HG03139 (cell line): Measurements from ENCODE around the gene FAM111A.

Experiments
- ATAC-seq: cut with Tn5 transposase; IDR thresholded peaks from one replicate; pipeline ENCODE4 v1.9.1; 2021; ENCODE audit not compliant: unreplicated experiment

The FAM111A gene

DNA sequence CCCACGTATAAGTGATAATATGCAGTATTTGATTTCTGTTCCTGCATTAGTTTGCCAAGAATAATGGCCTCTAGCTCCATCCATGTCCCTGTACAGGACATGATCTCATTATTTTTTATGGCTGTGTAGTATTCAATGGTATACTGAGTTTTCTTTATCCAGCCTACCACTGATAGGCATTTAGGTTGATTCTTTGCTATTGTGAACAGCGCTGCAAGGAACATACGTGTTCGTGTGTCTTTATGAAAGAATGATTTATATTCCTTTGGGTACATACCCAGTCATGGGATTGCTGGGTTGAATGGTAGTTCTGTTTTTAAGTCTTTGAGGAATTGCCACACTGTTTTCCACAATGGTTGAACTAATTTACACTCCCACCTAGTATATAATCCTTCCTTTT lies 1.5 kb upstream of the FAM111A start:
- no peak for ATAC-seq

DNA sequence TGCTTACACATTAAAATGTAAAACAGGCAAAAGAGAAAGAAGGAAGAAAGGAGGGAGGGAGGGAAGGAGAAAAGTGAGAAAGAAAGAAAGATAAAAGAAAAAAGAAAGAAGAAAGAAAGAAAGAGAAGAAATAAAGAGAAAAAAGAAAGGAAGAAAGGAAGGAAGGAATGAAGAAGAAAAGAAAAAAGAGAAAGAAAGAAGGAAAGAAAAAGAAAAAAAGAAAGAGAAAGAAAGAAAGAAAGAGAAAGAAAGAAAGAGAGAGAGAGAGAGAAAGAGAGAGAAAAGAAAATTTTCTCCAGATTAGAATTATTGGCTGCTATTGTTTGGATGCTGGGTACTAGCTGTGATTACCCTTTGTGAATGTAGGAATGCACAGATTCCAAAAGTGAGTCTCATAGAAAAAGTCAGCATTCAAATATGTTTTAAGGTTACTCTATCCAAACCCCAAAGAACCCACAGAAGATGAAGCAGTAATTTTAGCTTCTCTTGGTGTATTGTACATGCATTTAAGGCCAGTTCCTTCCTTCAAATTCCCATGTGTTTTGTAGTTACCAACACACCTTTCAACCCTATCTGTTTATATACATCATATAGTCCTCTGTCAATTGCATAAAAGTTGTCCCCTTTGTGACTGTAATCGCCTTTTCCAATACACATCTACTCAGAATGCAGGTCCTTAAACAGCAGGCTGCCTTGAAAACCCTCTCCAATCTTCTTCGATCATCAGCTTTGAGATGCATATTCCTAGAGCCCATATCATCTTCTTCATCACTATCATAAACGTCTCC lies 789 bp upstream of the FAM111A start:
- no peak for ATAC-seq

DNA sequence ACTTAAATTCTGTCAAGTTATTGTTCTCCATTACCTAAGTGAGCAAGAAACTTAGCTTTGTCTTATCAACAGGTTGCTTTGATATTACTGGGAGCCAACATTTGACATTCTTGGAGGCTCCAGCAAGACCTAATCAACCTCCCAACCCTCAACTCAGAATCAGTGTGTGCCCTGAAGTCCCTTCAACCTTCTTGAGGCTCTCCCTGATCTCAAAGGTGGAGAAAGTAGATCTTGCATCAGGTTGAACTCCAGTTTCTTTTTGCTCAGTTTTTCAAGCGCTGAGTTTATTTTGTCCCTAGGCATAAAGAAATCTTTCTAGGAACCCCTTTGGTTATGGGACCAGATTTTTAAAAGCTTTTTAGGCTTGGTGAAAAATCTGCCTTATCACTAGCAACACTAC lies 1.4 kb downstream of the FAM111A start:
- ATAC-seq = no peak

DNA sequence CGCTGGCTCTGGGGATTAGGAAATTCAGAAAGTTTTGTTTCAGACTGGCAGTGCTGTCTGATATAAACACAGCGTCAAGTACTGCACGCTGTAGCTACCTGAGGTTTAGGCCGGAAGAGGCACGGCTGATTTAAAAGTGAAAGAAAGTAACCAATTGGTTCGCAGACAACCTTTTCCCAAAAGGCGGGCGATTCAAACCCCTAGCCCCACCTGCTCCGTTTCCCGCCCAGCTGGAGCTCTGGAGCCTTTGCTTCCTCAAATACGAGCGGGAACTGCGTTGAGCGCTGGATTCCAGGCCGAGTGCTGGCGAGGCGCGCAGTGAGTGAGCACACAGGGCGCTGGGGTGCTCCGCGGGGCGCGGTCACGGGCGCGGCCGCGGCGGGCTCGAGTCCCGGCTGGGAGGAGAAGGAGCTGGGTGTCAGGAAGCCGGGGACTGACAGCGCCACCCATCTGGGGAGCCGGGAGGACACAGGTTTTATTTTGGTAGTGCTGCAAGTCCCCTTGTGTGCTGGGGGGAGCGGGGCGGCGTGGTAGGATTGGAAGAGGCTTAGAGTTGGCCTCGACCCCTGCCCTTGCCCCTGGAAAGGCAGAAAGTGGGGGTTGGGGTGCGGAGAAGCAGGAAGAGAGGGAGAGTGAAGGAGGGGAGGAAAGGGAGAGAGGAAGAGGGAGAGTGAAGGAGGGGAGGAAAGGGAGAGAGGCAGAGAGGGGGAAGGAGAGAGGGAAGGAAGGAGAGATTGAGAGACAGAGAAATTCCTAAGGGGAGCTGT lies 2.1 kb downstream of the FAM111A start:
- peak; percentile 53 for ATAC-seq

DNA sequence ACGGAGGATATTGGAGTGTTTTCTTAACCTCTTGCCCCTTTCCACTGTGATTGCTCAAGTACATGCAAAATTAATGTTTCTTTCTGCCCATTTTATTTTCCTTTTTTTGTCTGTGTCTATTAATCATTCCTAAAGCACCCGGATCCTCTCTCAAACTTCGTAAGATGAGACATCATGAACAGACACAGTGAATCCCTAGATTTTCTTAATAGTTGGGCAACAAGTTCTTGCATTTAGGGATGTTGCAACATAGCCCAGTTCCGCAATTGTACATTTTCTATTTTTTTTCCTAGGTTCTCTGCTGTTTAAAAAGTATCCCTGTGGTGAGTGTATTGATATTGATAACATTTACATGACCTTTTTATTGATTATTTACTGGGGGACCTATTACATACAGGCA lies 2.9 kb downstream of the FAM111A start:
- no peak for ATAC-seq

DNA sequence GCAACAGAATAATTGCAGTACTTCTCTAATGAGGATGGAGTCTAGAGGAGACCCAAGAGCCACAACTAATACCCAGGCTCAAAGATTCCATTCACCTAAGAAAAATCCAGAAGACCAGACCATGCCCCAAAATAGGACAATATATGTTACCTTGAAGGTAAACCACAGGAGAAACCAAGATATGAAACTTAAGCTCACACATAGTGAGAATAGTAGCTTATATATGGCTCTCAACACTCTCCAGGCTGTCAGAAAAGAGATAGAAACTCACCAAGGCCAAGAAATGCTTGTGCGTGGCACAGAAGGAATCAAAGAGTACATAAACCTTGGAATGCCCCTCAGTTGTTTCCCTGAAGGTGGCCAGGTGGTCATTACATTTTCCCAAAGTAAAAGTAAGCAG lies 9.1 kb downstream of the FAM111A start:
- ATAC-seq = peak; percentile 43

DNA sequence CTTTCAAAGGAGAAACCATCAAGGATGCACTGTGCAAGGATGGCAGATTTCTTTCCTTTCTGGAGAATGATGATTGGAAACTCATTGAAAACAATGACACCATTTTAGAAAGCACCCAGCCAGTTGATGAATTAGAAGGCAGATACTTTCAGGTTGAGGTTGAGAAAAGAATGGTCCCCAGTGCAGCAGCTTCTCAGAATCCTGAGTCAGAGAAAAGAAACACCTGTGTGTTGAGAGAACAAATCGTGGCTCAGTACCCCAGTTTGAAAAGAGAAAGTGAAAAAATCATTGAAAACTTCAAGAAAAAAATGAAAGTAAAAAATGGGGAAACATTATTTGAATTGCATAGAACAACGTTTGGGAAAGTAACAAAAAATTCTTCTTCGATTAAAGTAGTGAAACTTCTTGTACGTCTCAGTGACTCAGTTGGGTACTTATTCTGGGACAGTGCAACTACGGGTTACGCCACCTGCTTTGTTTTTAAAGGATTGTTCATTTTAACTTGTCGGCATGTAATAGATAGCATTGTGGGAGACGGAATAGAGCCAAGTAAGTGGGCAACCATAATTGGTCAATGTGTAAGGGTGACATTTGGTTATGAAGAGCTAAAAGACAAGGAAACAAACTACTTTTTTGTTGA lies 9.8 kb downstream of the FAM111A start:
- no peak for ATAC-seq

DNA sequence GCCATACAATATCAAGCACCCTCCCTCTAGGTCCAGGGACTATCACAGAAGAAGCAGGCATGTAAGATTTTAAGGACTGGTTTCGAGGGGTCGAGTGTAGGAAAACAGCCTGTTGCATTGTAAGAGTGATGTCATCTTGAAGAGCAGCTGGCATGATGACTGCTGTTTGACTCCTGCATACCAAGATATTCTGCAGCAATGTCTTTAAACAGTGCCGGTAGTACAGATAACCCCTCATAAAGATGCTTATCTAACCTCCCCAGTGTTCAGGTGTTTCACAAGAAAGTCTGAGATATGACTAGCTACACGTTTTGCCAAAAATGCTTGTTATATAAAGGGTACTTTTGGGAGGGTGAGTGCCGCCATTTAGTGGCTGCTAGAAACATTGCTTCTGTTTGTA lies 12.0 kb downstream of the FAM111A start:
- no peak for ATAC-seq

DNA sequence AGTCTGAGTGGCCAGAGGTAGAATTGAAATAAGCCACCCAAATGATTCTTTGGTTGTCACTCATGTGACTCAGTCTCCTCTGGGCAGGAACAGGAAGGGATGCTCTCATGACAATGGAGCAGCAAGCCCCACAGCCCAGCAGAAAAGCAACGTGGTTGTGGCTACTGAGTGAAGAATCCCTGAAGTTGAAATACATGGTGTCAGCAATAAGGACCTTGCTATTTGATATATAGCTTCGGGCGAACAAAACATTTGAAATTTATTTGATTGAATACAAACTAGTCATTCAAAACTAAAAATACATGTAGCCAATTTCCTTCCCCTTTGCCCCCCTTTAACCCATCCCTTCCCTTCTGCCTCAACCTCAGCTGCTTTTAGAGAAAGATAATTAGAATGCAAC lies 14.8 kb downstream of the FAM111A start:
- ATAC-seq = no peak

DNA sequence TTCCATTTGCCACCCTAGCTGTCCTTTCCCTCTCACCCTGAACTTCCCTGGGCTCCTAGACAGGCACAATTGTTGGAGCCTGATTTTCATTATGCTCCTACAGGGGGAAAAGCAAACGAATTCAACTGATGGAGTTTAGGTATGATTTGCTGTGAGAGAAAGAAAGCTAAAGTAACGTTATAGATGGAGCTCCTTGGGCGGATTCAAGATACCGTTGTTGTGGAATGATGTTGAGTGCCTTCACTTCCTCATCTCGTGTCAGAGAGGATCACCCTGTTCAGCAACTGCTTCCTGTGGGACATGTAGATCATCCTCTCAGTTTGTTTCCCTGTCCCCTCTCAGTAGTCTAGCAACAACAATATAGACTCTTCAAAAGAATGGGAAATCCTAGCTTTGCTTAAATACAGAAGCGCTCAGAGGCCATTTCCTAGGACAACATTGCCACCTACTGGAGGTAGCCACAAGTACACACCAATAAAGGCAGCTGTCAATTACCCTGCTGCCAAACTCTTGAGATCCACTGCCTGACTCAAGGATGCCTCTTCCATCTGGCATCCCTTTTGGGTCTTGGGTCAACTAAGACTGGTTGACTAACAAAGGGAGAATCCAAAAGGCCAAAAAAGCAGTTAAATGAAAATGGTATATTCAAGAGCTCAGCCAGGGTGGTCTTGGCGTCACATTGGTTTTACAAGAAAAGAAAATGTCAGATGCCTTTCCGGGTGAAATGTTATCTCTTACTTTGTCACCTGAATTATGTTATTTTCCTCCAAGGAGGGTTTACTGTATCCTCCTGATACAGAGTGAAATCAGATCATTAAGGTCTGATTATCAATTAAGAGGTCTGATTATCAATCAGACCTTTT lies 15.8 kb downstream of the FAM111A start:
- ATAC-seq = peak; percentile 86

DNA sequence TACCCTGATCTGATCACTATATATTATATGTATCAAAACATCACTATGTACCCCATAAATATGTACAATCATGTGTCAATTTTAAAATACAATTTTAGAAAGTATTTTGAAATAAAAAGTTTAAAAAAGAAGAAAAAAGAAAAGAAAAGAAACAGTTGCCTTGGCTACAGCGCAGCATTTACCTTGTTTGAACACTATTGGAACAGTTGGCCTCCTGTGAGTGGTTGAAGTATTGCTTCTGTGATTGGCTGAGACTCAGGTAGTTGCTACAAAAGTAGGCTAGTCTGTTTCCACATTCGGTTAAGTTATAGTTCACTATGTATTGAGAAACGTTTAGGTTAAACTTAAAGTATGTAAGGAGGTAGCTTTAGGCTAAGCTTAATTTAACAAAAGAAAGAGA lies 21.4 kb downstream of the FAM111A start:
- ATAC-seq = no peak

DNA sequence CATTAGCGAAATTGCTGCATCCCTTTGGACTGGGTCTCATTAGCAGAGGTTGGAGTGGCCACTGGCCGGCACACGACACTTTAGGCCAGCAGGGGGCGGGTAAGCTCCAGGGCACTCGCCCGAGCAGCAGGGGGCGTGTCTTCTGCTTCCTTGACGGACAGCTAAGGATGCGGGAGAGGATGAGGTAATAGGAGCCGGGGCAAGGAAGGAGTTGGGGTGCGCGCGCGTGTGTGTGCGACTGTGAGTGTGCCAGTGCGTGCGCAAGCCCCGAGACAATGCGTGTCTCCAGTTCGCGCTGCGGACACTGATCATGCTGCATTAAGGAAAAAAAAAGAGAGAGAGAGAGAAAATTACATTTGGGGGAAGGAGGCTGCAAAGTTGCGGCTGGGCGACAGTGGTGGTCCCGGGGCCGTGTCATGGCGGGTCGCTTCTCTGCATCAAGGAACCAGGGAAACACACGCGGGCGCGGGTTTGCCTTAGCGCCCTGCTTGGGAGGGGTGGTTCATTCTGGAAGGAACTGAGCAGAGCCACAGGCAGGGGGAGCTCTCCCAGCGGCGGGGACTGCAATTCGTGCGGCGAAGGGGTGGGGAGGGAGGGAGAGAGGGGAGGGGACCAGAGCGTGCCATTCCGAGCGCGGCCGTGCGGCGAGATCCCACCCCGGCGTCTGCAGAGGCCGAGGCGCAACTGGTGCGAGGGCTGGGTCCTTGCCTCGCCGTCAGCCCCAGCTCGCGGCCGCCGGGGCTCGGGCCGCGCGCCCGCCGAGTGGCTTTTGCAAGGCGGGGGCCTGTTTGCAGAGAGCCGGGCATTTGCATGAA lies 29.1 kb downstream of the FAM111A start, which contains the start of gene DTX4:
Gene DTX4 (plus strand): TSS at position 625 of the 815 bp plus-strand sequence. CDS start 464 bp downstream, outside the sequence.
- peak; percentile 71 for ATAC-seq

DNA sequence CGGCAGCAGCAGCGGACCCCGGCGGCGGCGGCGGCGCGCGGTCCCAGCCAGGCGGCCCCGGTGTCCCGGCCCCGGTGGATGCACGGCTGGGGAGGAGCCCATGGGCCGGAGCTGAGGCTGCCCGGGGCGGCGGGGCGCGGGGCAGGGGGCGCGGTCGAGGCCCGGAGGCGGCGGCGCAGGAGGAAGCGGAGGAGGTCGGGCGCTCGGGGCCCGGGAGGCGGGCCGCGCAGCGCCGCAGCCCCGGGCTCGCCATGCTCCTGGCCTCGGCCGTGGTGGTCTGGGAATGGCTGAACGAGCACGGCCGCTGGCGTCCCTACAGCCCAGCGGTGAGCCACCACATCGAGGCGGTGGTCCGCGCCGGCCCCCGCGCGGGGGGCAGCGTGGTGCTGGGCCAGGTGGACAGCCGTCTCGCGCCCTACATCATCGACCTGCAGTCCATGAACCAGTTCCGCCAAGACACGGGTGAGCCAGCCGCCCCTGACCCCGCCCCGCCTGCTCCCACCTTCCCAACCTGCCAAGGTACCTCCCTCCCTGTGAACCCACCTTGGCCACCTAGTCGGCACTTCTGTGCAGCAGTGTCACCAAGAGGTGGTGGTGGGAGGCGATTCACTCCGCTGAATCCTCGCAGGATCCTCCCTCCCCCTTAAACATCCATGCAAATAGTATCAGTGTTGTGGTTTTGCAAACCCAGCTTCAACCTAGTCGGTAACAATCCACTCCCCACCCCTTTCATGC lies 29.9 kb downstream of the FAM111A start:
- peak; percentile 35 for ATAC-seq

DNA sequence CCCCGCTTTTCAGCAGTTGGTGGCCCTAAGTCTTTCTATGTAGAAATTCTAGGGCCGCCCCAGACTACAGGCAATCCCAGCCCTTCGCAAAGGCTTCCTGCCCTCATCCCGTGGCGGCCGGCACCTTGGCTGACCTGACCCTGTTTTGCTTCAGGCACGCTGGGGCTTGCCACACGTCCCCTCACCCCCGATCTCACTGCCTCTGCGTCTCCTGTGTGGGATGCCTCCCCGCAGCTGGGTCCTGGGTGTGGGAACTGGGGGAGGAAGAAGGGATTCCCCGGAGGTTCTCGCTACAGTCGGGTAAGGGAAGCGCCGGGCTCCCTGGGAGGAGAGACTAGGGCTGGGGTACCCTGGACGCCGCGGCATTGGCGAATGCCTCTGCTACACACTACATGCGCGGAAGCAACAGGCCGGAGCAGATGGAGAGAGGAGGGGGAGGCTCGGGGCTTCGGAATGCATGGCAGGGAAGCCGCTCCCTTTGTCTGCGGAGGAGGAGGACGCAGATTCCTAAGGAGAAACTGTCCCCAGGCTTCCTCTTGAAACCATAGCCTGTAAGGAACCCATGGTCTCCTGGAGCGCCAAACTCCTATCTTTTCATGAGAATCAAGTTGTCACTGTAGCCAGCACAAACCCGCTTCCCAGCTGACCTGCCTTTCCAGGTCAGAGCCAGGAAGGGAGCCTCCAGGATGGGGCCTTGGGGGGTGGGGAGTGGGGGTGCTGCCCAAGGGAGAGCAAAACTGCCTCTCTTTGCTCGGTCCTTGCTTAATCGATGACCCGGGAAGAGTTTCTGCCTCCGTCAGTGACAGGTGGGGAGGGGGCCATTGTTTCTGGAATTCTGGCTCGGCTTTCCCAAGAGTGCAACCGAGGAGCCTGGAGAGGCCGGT lies 30.7 kb downstream of the FAM111A start:
- peak; percentile 4 for ATAC-seq

DNA sequence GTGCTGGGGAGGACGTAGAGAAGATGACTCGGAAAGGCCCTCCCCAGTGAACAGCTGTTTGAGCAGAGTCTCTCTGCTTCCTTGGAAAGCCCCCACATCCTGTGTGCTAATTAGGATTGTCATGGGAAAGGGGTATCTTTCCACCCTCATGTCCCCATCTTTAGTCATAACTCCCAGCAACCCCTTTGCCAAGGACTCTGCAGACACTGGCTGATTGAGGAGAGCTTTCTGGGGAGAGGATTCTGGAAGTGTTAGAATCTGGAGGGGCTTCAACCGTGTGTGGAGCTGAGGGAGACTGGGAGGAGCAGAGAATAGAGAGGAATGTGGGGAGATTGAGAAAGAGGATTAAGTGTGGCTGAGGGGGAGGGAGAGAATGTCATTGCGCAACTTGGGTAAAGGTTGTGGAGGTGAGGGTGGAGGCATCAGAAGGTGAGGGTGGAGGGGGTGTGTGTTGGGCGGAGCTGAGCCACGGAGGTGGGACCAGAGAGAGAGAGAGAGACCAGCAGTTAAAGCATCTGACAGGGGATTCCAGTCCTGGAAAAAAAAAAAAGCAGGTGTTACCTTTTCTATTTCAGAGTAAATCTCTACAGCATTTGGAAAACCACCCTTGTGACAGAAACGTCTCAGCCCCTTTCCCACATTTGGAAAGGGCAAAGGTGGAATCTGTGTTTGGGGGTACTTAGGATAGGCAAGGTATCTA lies 31.5 kb downstream of the FAM111A start:
- no peak for ATAC-seq

DNA sequence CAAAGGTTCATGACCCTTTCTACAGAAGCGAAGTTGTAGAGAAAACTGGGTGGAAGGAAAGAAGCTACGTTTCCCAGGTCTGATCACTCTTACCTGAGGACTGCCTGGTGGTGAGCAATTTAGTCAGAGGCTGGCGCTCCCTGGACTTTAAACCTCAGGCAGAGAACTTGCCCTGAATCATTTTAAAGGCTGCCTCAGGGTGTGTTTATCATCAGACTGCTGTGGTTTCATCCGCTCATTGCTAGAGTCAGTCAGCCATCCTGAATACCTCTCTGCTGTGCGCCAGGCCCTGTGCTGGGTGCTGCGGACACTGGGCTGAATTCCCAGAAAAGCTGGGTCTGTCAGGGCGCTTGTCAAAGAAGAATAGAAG lies 32.0 kb downstream of the FAM111A start:
- ATAC-seq = no peak

DNA sequence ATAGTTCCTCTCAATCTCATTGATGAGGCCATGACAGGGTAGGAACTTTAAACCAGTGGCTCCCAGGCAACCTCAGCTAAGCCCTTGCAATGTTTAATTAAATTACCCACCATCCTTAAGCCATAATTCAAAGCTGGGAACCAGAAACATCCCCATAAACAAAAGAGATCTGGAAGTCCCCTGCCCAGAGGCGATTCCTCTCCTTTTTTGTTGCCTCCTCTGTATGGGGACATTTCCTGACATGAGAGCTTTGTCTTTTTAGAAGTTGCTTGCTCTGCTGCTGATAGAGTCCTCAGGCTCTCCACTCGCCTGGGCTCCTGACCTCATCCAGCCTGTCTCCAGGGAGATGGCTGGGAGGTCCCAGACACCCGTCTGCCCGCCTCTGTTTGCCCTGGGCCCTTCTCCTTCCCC lies 32.4 kb downstream of the FAM111A start:
- ATAC-seq = no peak

DNA sequence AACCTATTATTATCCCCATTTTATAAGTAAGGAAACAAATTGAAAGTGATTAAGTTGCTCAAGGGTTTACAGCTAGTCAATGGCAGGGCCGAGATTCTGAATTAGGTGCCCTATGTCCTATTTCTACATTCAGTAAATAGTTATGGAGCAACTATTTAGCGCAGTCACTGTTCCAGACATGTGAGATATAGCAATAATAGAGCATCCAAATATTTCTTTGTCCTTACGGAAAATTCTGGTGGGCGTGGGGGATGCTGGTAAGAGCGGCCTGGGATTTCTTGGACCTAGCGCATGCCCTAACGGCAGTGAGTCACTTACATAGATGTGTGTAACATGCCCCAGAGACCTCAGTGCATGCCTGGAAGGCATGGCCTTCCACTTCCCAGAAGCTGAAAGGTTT lies 33.7 kb downstream of the FAM111A start:
- ATAC-seq = no peak
